Testis (tissue), 2 donors: ENCODE results near the gene KIF20B.

ENCODE experiments used
- CTCF ChIP-seq, 3 experiments: fragments of 450-650 bp in 2 of 3; fragments of 200-600 bp in 1 of 3; sonication (generic) in 1 of 3; IDR thresholded peaks; one replicate each; pipeline ENCODE4 v1.5.1; 2016 to 2019; ENCODE audit warnings: antibody characterized with exemption in 3 of 3, mild to moderate bottlenecking in 2 of 3, moderate library complexity in 1 of 3
- POLR2A ChIP-seq: fragments of 450-650 bp; IDR thresholded peaks from one replicate; pipeline ENCODE4 v1.6.1; 2017; ENCODE audit warnings: antibody characterized with exemption, mild to moderate bottlenecking, moderate library complexity

- TF ChIP-seq CTCF (IDR thresholded peaks at IDR 0.05) = no peak
- TF ChIP-seq POLR2A = no peak
These were observed 42.6 kb downstream of the KIF20B start for GRCh38 chr10:89744026-89744425.
